HFF-Myc (cell line): ENCODE data around the gene THAP11.

Experiments
- DNase-seq: peaks from one replicate; pipeline ENCODE4 v3.0.0-alpha.2; 2011; ENCODE audit warnings: low read depth; ENCODE audit errors: extremely low read depth
- H3K4me3 ChIP-seq: replicated peaks from 2 replicates; pipeline ENCODE4 v1.5.1; 2011; ENCODE audit warnings: low read depth, mild to moderate bottlenecking, control low read depth, low read length
- TF ChIP-seq, protein P1 (sequence below): IDR thresholded peaks from 2 replicates; pipeline ENCODE4 v1.5.1; 2012; ENCODE audit warnings: mild to moderate bottlenecking, low read depth, low read length, control low read depth; ENCODE audit errors: missing control alignments

The THAP11 gene

GRCh38 chr16:67844497-67844896, 2.4 kb downstream of the THAP11 start:
- TF ChIP-seq, protein P1, sequence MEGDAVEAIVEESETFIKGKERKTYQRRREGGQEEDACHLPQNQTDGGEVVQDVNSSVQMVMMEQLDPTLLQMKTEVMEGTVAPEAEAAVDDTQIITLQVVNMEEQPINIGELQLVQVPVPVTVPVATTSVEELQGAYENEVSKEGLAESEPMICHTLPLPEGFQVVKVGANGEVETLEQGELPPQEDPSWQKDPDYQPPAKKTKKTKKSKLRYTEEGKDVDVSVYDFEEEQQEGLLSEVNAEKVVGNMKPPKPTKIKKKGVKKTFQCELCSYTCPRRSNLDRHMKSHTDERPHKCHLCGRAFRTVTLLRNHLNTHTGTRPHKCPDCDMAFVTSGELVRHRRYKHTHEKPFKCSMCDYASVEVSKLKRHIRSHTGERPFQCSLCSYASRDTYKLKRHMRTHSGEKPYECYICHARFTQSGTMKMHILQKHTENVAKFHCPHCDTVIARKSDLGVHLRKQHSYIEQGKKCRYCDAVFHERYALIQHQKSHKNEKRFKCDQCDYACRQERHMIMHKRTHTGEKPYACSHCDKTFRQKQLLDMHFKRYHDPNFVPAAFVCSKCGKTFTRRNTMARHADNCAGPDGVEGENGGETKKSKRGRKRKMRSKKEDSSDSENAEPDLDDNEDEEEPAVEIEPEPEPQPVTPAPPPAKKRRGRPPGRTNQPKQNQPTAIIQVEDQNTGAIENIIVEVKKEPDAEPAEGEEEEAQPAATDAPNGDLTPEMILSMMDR = no peak
- H3K4me3 ChIP-seq = peak overlapping the region; percentile 99
- no peak for DNase-seq

- no peak for DNase-seq
- TF ChIP-seq, protein P1 = no peak
Measured at GRCh38 chr16:67845291-67846062, 3.4 kb downstream of the THAP11 start.

DNA sequence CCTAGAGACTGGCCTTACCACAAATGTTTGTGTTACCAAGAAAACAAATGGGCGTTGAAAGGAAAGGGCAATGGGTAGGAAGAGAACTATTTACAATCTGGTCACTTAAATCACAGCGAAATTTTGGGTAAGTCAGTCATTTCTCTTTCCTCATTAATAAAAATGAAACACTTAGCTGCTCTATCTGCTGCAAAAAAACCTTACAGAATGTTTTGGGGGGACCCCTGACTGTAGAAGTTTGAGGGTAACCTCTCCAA, 3.9 kb downstream of the THAP11 start:
- H3K4me3 ChIP-seq = peak overlapping the region; percentile 99
- TF ChIP-seq, protein P1 = no peak
- DNase-seq = no peak

More at GRCh38 chr16:67845291-67846062, 3.4 kb downstream of the THAP11 start:
- H3K4me3 ChIP-seq = peak overlapping the region; percentile 99

DNA sequence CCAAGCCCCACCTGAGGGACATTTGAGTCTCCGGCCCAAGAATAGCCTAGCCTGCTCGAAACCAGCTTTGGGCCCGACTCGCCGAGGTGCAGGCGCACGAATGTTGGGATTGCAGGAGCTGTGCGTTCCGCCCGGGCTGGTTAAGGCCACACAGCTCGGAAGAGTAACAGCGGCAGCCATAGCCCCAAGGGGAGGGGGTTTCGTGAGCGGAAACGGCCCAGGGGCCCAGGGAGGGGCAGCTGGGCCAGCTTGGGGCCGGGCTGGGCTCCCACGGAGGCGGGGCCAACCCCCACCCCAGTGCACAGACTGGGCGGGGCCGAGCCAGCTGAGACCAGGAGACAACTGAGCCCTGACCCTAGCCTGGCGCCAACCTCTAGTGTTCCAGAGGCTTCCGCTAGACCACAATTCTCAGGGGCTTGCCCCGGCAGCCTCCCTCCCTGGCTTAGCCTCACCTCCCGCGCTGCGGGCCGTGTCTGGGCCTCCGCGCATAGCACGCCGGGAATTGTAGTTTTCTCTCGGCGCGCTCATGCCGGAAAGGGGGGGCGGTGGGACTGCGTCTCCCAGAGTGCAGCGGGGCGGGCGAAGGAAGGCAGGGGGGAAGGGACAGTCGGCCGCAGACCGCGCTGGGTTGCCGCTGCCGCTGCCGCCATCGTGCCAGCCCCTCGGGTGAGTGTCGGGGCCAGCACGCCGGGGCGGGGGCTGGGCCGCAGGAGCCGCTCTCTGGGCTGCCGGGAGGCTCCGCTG, 4.4 kb downstream of the THAP11 start, which contains the start of gene NUTF2:
NUTF2 (plus strand) TSS at position 614 of the 744 bp plus-strand sequence. CDS start 18,198 bp downstream, outside the sequence.
- TF ChIP-seq, protein P1 = no peak

DNA sequence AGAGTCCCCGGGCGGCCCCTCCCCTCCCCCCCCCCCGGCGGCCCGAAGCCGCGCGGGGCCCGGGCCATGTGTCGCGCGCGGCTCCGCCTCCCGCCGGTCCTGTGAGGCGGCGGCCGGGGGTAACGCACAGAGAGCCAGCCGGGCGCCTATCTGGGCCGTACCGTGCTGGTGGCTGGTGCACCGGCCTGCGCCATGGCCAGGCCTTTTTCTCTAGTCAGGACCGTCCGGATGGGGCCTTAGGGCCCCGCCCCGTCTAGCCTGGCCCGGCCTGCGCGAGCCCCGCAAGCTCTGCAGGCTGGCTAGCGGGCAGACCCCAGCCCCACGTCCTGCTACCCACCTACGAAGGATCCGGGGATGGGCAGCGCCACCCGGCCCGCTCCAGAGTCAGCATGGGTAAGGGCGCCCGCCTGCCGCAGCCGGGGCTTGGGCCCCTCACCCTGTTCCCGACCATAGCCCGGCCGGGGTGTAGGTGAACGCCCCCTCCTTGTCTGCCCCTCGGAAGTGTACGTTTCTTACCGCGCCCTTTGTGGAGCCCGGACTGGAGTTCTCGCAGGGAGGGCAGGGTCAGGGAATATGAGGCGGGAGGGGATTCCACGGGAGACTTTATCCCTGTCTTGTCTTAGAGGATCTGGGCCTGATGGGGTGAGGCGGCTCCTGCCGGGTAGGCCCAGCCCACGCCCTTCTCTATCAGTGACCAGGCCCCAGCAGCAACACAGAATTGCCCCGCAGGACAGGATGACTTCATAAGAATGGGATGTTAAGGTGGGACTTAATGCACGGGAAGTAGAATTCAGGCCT, 5.1 kb downstream of the THAP11 start, which contains the start of gene CENPT:
CENPT (minus strand) TSS at position 630 of the 798 bp plus-strand sequence. CDS start 13,834 bp downstream, outside the sequence.
- no peak for DNase-seq
- TF ChIP-seq, protein P1 = no peak

More for the DNA sequence above, 4.4 kb downstream of the THAP11 start, which contains the start of gene NUTF2:
- H3K4me3 ChIP-seq = peak within 1 kb of the TSS; percentile 99
- DNase-seq = peak; percentile 76

DNA sequence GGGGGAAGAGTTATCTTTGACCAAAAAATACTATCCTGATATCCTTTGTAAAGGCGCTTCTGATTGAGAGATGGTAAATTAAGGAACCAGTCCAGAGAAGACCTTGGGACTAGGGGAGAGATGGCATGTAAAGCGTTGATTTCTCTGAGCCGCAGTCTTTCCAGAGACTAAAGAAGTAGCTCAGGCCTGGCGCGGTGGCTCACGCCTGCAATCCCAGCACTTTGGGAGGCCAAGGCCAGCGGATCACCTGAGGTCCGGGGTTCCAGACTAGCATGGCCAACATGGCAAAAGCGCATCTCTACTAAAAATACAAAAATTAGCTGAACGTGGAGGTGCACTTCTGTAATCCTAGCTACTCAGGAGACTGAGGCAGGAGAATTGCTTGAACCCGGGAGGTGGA, 6.0 kb downstream of the THAP11 start:
- no peak for DNase-seq
- TF ChIP-seq, protein P1 = no peak
- peak overlapping the region; percentile 99 for H3K4me3 ChIP-seq

More for the DNA sequence above, 5.1 kb downstream of the THAP11 start, which contains the start of gene CENPT:
- peak within 1 kb of the TSS; percentile 99 for H3K4me3 ChIP-seq
